Activated T-helper 1 cell treated with anti-CD3 and anti-CD28 coated beads, Interleukin-2, amount 50 U/mL, for 16 hours (primary cell): ENCODE measurements around the gene HOXD9.

Experiments used
- DNase-seq, 2 donors: peaks; one replicate each; pipeline ENCODE4 v3.0.0-alpha.2; 2020; ENCODE audit warnings: low read depth in 1 of 2, low spot score in 1 of 2

The HOXD9 gene

GRCh38 chr2:176085861-176086771 lies 36.4 kb upstream of the HOXD9 start:
- DNase-seq = no peak

GRCh38 chr2:176087330-176088047 lies 35.0 kb upstream of the HOXD9 start:
- DNase-seq = no peak

- no peak for DNase-seq
Measured at GRCh38 chr2:176088048-176088936, 34.2 kb upstream of the HOXD9 start.

GRCh38 chr2:176088937-176089842 lies 33.3 kb upstream of the HOXD9 start:
- no peak for DNase-seq

- no peak for DNase-seq
Measured at GRCh38 chr2:176089843-176090395, 32.6 kb upstream of the HOXD9 start.

- DNase-seq = no peak
Measured at GRCh38 chr2:176090862-176091261, 31.7 kb upstream of the HOXD9 start.

GRCh38 chr2:176091329-176092258 lies 30.9 kb upstream of the HOXD9 start:
- no peak for DNase-seq

GRCh38 chr2:176092270-176093144 lies 30.0 kb upstream of the HOXD9 start, which contains the start of gene HOXD13:
Gene HOXD13 (plus strand): TSS chr2:176092721. CDS start chr2:176092891, 170 bp downstream.
- DNase-seq = no peak

GRCh38 chr2:176093145-176093897 lies 29.2 kb upstream of the HOXD9 start:
- DNase-seq = no peak

GRCh38 chr2:176093898-176094249 lies 28.6 kb upstream of the HOXD9 start:
- DNase-seq = no peak

- no peak for DNase-seq
Measured at GRCh38 chr2:176094349-176094748, 28.2 kb upstream of the HOXD9 start.

- DNase-seq = no peak
Measured at GRCh38 chr2:176095421-176095820, 27.1 kb upstream of the HOXD9 start.

GRCh38 chr2:176096243-176096985 lies 26.1 kb upstream of the HOXD9 start:
- DNase-seq = no peak

- DNase-seq = peak in 1 of 2 donors; percentile 17
Measured at GRCh38 chr2:176096986-176097819, 25.3 kb upstream of the HOXD9 start.

- no peak for DNase-seq
Measured at GRCh38 chr2:176097820-176098365, 24.6 kb upstream of the HOXD9 start.
